ENCODE results near the gene COX6B1.

DNA sequence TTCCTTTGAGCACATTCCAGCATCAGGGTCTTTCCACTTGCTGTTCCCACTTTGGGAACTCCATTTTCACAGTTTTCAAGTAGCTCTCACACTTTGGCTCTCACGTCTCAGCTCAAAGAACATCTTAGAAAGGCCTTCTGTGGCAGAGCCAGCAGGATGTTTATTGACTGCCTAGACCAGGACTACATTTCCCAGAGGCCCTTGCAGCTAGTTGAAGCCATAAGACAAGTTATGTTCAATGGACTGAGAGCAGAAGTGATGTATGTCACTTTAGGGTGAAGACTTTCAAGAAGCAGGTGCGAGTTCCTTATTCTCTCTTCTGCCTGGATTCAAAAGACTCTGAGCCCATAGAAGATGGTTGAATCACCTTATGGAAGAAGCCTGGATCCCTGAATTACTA, 39.9 kb upstream of the COX6B1 start:
- no peak for TF ChIP-seq GATA3 (IDR thresholded peaks at IDR 0.05; ENCODE audit: low read depth, low read length)
- TF ChIP-seq GATA2 (IDR thresholded peaks at IDR 0.05; ENCODE audit: low read depth, low read length): no peak
